ENCODE results near the gene RHOA. TPM values are rescaled to one million over a fixed set of nuclear protein-coding genes. Genes with fewer than 3 reads are reported as not detected.
"Not testable (repeated sequence)": the region's sequence is repeated elsewhere in the genome, so short reads cannot be mapped to it uniquely, and the experiment has no call there.

The RHOA gene
- total RNA-seq, 1 donor from 2014 or later, result 574 TPM

DNA sequence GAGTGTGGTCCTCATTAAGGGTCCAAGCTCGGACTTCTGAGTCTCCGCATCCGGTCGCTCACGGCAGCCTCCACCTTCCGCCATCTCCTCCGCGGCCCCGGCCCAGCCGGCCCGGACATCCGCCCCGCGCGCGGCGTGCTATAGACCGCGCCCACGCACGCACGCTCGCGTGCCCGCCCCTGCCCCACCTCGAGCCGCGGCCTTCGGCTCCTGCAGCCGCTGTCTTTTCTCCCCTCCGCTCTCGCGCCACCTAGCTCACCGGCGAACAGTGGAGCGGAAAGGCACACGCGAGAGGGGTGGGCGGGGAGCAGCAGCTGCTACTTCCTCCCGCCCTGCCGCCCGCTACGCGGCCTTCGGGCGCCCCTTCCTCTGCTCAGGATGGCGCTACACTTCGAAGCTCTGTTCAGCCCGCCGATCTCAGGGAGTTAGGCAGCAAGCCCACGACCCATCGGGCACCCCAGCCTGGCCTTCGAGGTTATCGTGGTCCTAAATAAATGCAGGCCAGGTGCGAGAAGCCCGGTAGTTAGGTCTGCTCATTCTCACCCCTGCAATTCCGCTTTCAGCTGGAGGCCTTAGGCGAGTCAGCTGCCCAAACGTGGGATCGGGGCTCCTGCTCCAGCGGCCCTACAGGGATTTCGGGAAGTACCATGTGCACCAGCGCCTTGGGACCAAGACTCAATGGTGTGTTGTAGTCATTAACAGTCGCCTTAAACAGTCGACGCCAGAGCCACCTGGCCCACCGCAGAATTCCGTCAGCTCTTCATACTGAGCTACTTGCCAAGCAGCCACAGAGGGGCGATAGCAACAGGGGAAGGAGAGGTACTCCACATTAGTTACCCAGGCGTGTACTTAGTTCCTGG is 71.6 kb downstream of the RHOA start, which contains the start of gene USP4:
Gene USP4, minus strand, starts transcription at position 113 of the 860 bp plus-strand sequence. Its CDS starts 29 bp downstream, at position 84.
- H3K4me3 Mint-ChIP-seq (ENCODE audit: unreplicated experiment), result peak within 1 kb of the TSS; percentile 98
- H3K27me3 Mint-ChIP-seq (ENCODE audit: unreplicated experiment), result no peaks in the 10 kb centered on the region
- peak within 1 kb of the TSS; percentile 97 for H3K27ac Mint-ChIP-seq (ENCODE audit: unreplicated experiment)
- H3K9me3 Mint-ChIP-seq (ENCODE audit: unreplicated experiment), result no peaks in the 10 kb centered on the region
- TF ChIP-seq, protein P1, sequence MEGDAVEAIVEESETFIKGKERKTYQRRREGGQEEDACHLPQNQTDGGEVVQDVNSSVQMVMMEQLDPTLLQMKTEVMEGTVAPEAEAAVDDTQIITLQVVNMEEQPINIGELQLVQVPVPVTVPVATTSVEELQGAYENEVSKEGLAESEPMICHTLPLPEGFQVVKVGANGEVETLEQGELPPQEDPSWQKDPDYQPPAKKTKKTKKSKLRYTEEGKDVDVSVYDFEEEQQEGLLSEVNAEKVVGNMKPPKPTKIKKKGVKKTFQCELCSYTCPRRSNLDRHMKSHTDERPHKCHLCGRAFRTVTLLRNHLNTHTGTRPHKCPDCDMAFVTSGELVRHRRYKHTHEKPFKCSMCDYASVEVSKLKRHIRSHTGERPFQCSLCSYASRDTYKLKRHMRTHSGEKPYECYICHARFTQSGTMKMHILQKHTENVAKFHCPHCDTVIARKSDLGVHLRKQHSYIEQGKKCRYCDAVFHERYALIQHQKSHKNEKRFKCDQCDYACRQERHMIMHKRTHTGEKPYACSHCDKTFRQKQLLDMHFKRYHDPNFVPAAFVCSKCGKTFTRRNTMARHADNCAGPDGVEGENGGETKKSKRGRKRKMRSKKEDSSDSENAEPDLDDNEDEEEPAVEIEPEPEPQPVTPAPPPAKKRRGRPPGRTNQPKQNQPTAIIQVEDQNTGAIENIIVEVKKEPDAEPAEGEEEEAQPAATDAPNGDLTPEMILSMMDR (IDR thresholded peaks at IDR 0.05), result peak; percentile 64
- peak; percentile 93 for DNase-seq (ENCODE audit: extremely low spot score, unreplicated experiment)
- H3K4me1 Mint-ChIP-seq (ENCODE audit: unreplicated experiment), result peaks cover 30% of the 10 kb centered on the region
- H3K36me3 Mint-ChIP-seq (ENCODE audit: unreplicated experiment), result peaks cover 8% of the 10 kb centered on the region

DNA sequence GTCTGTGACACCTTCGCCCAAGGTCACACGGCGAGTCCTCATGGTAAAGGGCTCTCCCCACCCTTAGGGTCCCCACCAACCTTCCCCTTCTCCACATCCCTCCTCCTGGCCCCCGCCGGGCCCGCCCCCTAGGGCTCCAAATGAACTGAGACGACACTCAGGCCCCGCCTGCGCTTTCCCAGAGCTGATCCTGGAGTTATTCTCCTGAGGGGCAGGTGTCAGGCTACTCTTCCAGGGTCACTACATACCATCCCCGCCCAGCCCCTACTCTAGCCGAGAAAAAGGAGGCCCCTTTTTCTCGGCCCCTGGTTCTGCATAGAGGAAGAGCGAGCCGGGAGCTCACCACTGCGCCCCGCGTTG is 72.2 kb downstream of the RHOA start:
- Mint-ChIP-seq H3K9me3 (ENCODE audit: unreplicated experiment) (no peaks in the 10 kb centered on the region), H3K27ac (ENCODE audit: unreplicated experiment) (peak overlapping the region; percentile 97), H3K36me3 (ENCODE audit: unreplicated experiment) (peaks cover 15% of the 10 kb centered on the region), H3K4me3 (ENCODE audit: unreplicated experiment) (peak overlapping the region; percentile 98), H3K27me3 (ENCODE audit: unreplicated experiment) (no peaks in the 10 kb centered on the region), H3K4me1 (ENCODE audit: unreplicated experiment) (peaks cover 28% of the 10 kb centered on the region)
- TF ChIP-seq, protein P1 (IDR thresholded peaks at IDR 0.05), result no peak
- peak; percentile 84 for DNase-seq (ENCODE audit: extremely low spot score, unreplicated experiment)

DNA sequence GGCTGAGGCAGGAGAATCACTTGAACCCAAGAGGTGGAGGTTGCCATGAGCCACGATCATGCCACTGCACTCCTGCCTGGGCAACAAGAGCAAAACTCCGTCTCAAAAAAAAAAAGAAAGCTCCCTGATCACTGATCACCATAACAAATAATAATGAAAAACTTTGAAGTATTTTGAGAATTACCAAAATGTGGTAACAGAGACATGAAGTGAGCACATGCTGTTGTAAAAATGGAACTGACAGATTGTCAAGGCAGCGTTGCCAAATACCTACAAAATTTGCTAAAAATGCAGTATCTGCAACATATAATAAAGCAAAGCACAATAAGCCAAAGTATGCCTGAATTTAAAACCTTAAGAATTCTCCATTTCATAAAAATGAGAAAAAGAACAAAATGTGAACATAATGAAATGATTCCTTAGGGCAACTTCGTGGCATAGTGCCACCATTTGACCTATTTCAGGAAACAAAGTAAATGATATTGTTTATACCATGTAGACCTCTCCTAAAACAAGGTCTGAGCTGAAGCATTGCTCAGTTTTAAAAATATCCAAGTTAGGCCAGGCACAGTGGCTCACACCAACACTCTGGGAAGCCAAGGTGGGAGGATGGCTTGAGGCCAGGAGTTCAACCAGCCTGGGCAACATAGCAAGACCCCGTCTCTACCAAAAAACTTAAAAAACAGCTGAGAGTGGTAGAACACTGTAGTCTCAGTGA is 77.7 kb downstream of the RHOA start:
- Mint-ChIP-seq H3K4me1 (ENCODE audit: unreplicated experiment) (peaks cover 11% of the 10 kb centered on the region), H3K27ac (ENCODE audit: unreplicated experiment) (no peak overlapping the region), H3K9me3 (ENCODE audit: unreplicated experiment) (no peaks in the 10 kb centered on the region), H3K27me3 (ENCODE audit: unreplicated experiment) (no peaks in the 10 kb centered on the region), H3K4me3 (ENCODE audit: unreplicated experiment) (no peak overlapping the region), H3K36me3 (ENCODE audit: unreplicated experiment) (peaks cover 36% of the 10 kb centered on the region)
- DNase-seq (ENCODE audit: extremely low spot score, unreplicated experiment), result no peak
- TF ChIP-seq, protein P1 (IDR thresholded peaks at IDR 0.05), result no peak

DNA sequence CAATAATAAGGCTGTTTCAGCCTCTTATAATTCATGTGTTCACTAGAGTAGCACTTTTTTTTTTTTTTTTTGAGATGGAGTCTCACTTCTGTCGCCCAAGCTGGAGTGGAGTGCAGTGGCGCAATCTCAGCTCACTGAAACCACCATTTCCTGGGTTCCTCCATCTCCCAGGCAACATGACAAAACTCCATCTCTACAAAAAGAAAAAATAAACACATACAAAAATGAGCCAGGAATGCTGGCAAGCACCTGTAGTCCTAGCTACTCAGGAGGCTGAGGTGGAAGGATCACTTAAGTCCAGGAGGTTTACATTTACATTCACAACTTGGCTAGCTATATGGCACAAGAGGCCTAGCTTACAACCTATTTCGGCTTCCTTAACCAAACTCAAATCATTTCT is 78.7 kb downstream of the RHOA start:
- H3K36me3 Mint-ChIP-seq (ENCODE audit: unreplicated experiment), result peaks cover 38% of the 10 kb centered on the region
- peaks cover 2% of the 10 kb centered on the region for H3K4me1 Mint-ChIP-seq (ENCODE audit: unreplicated experiment)
- TF ChIP-seq, protein P1 (IDR thresholded peaks at IDR 0.05), result no peak
- H3K27ac Mint-ChIP-seq (ENCODE audit: unreplicated experiment), result no peak overlapping the region
- H3K27me3 Mint-ChIP-seq (ENCODE audit: unreplicated experiment), result no peaks in the 10 kb centered on the region
- H3K4me3 Mint-ChIP-seq (ENCODE audit: unreplicated experiment), result no peak overlapping the region
- no peaks in the 10 kb centered on the region for H3K9me3 Mint-ChIP-seq (ENCODE audit: unreplicated experiment)
- DNase-seq (ENCODE audit: extremely low spot score, unreplicated experiment), result no peak

DNA sequence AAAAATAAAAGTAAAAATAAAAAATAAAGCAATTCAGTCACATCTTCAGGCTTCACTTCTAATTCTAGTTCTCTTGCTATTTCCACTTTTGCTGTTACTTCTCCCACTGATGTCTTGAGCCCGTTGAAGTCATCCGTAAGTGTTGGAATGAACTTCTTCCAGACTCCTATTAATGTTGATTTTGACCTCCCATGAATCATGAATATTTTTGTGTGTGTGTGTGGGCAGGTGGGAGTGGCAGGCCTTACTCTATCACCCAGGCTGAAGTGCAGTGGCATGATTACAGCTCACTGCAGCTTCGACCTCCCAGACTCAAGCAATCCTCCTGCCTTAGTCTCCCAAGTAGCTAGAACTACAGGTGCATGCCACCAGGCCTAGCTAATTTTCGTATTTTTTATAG is 82.6 kb downstream of the RHOA start:
- Mint-ChIP-seq H3K4me1 (ENCODE audit: unreplicated experiment) (no peaks in the 10 kb centered on the region), H3K36me3 (ENCODE audit: unreplicated experiment) (peaks cover 42% of the 10 kb centered on the region), H3K27ac (ENCODE audit: unreplicated experiment) (no peak overlapping the region), H3K4me3 (ENCODE audit: unreplicated experiment) (no peak overlapping the region), H3K9me3 (ENCODE audit: unreplicated experiment) (no peaks in the 10 kb centered on the region), H3K27me3 (ENCODE audit: unreplicated experiment) (no peaks in the 10 kb centered on the region)
- no peak for DNase-seq (ENCODE audit: extremely low spot score, unreplicated experiment)
- TF ChIP-seq, protein P1 (IDR thresholded peaks at IDR 0.05), result no peak

DNA sequence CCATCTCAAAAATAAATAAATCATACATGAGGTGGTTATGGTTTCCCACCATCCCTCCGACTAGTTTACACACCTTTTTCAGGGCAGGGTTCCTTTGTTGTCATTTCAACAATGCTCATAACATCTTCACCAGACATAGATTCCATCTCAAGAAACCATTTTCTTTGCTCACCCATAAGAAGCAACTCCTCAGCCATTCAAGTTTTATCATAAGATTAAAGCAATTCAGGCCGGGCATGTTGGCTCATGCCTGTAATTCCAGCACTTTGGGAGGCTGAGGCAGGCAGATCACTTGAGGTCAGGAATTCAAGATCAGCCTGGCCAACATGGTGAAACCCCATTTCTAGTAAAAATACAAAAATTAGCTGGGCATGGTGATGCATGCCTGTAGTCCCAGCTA is 83.4 kb downstream of the RHOA start:
- not testable (repeated sequence) for H3K27ac Mint-ChIP-seq (ENCODE audit: unreplicated experiment); H3K4me3 Mint-ChIP-seq (ENCODE audit: unreplicated experiment); H3K27me3 Mint-ChIP-seq (ENCODE audit: unreplicated experiment); H3K9me3 Mint-ChIP-seq (ENCODE audit: unreplicated experiment); DNase-seq (ENCODE audit: extremely low spot score, unreplicated experiment); H3K4me1 Mint-ChIP-seq (ENCODE audit: unreplicated experiment)
- H3K36me3 Mint-ChIP-seq (ENCODE audit: unreplicated experiment), result peaks cover 44% of the 10 kb centered on the region

All from osteocyte (in vitro differentiated cells).